ENCODE data around the gene TTC29.
"Not testable (repeated sequence)": the region's sequence is repeated elsewhere in the genome, so short reads cannot be mapped to it uniquely, and the experiment has no call there.

The TTC29 gene

GRCh38 chr4:146852360-146852759 lies 93.3 kb downstream of the TTC29 start:
- DNase-seq = no peak

- no peak for DNase-seq
These were observed 98.3 kb downstream of the TTC29 start for GRCh38 chr4:146847345-146847744.

- DNase-seq = no peak
These were observed 98.8 kb downstream of the TTC29 start for GRCh38 chr4:146846882-146847281.

- no peak for DNase-seq
These were observed 100.9 kb downstream of the TTC29 start for GRCh38 chr4:146844761-146845160.

GRCh38 chr4:146842876-146843275 lies 102.8 kb downstream of the TTC29 start:
- DNase-seq = no peak

- DNase-seq = no peak
These were observed 104.9 kb downstream of the TTC29 start for GRCh38 chr4:146840731-146841130.

- DNase-seq = no peak
These were observed 110.6 kb downstream of the TTC29 start for GRCh38 chr4:146835096-146835495.

GRCh38 chr4:146834263-146835034 lies 111.2 kb downstream of the TTC29 start:
- DNase-seq = no peak

- DNase-seq = no peak
These were observed 112.1 kb downstream of the TTC29 start for GRCh38 chr4:146833530-146833929.

GRCh38 chr4:146822980-146823379 lies 122.7 kb downstream of the TTC29 start:
- DNase-seq = not testable (repeated sequence)

GRCh38 chr4:146814750-146815149 lies 130.9 kb downstream of the TTC29 start:
- DNase-seq = no peak

GRCh38 chr4:146795711-146796110 lies 150.0 kb downstream of the TTC29 start:
- DNase-seq = no peak

GRCh38 chr4:146793727-146794126 lies 151.9 kb downstream of the TTC29 start:
- no peak for DNase-seq

GRCh38 chr4:146791439-146791838 lies 154.2 kb downstream of the TTC29 start:
- DNase-seq = no peak

- DNase-seq = no peak
These were observed 155.1 kb downstream of the TTC29 start for GRCh38 chr4:146790515-146790914.

GRCh38 chr4:146787731-146788130 lies 157.9 kb downstream of the TTC29 start:
- no peak for DNase-seq

- DNase-seq = no peak
These were observed 169.0 kb downstream of the TTC29 start for GRCh38 chr4:146776691-146777090.

- DNase-seq = no peak
These were observed 182.1 kb downstream of the TTC29 start for GRCh38 chr4:146763560-146763959.

- DNase-seq = no peak
These were observed 183.6 kb downstream of the TTC29 start for GRCh38 chr4:146762016-146762415.

- no peak for DNase-seq
These were observed 203.2 kb downstream of the TTC29 start for GRCh38 chr4:146742416-146742815.

GRCh38 chr4:146739182-146739581 lies 206.5 kb downstream of the TTC29 start:
- no peak for DNase-seq

- DNase-seq = not testable (repeated sequence)
These were observed 222.1 kb downstream of the TTC29 start for GRCh38 chr4:146723519-146723918.

GRCh38 chr4:146709956-146710355 lies 235.7 kb downstream of the TTC29 start:
- DNase-seq = no peak

- no peak for DNase-seq
These were observed 245.8 kb downstream of the TTC29 start for GRCh38 chr4:146699910-146700309.
